Activated CD8-positive, alpha-beta T cell treated with anti-CD3 and anti-CD28 coated beads for 36 hours (primary cell): ENCODE measurements around the gene TGM1. TPM values are rescaled to one million over a fixed set of nuclear protein-coding genes. Genes with fewer than 3 reads are reported as not detected.

Experiments
- ATAC-seq: fragments of 200-7000 bp; cut with Tn5 transposase; one replicate; pipeline ENCODE4 v1.10.0; 2021; ENCODE audit warnings: mild to moderate bottlenecking, moderate library complexity
- CTCF ChIA-PET: fragments of 350-600 bp; sonication (Branson Sonifier 250); formaldehyde crosslinking; loops from one replicate; lab custom pipeline; 2021; ENCODE audit warnings: antibody characterized with exemption; lab: Charles Lee
- POLR2A ChIA-PET: fragments of 350-600 bp; sonication (Branson Sonifier 250); formaldehyde crosslinking; loops from one replicate; lab custom pipeline; 2021; ENCODE audit warnings: antibody characterized with exemption; lab: Charles Lee
- DNase-seq: peaks from one replicate; pipeline ENCODE4 v3.0.0-alpha.2; 2020
- H3K27ac Mint-ChIP-seq: one replicate; pipeline ENCODE4 v1.8.0; 2021; ENCODE audit warnings: mild to moderate bottlenecking, mixed read lengths
- H3K27me3 Mint-ChIP-seq: one replicate; pipeline ENCODE4 v1.8.0; 2021; ENCODE audit warnings: mixed read lengths
- H3K36me3 Mint-ChIP-seq: one replicate; pipeline ENCODE4 v1.8.0; 2021; ENCODE audit warnings: low read depth, mixed read lengths
- H3K4me1 Mint-ChIP-seq: one replicate; pipeline ENCODE4 v1.8.0; 2021; ENCODE audit warnings: low read depth, mixed read lengths
- H3K4me3 Mint-ChIP-seq: one replicate; pipeline ENCODE4 v1.8.0; 2021; ENCODE audit warnings: mild to moderate bottlenecking, moderate library complexity, mixed read lengths
- H3K9me3 Mint-ChIP-seq: one replicate; pipeline ENCODE4 v1.8.0; 2021; ENCODE audit warnings: mixed read lengths
- intact Hi-C: fragments of 100-400 bp; cut with micrococcal nuclease; formaldehyde crosslinking; loops from one replicate; pipeline ENCODE4 v1.10.0; 2022
- total RNA-seq, 2 experiments: library from RNA; stranded (reverse); gene quantifications; one replicate each; pipeline ENCODE4 v1.2.3, GENCODE V29; 2021
- TF ChIP-seq, protein P1 (sequence below): fragments of 200-600 bp; IDR thresholded peaks from one replicate; pipeline ENCODE4 v1.8.0; 2022; ENCODE audit warnings: antibody characterized with exemption, mild to moderate bottlenecking

TGM1 gene
- total RNA-seq, 2 experiments from 2014 or later, result 3.0 to 3.1 TPM

DNA sequence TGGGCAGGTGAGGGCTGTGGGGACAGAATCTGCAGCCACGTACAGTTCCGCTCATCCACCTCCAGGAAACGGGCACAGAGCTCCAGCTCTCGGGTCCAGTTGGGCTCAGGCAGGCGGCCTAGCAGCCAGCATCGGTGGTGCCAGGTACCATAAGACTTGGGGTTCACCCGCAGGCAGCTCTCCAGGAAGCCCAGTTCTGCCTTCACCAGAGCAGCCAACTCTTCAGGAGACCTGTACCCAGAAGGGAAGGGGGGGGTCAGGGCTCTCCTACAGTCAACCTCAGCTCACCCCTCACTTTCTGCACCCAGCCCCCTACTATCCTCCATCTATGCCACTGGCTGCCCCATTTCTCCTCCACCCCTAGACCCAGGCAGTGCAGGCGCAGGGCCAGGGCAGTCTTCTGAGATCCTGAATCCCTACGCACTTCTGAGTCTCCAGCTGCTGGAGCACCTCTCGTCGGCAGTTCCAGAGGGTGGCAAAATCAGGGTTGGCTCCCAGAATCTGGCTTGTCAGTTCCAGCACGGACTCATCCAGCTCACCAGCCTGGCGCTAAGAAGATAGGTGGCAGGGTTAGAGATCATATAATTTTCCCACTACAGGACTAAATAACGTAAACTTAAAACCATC is 7.0 kb upstream of the TGM1 start:
- no peak overlapping the region for H3K27ac Mint-ChIP-seq
- no peaks in the 10 kb centered on the region for H3K9me3 Mint-ChIP-seq
- POLR2A ChIA-PET, result interaction anchor here (0.7 to 4.7 kb wide), 17 partner anchors 8 to 123 kb away, joined by 3 to 21 read pairs (median 4); partner anchors contain the start of genes LTB4R, PSME2, RNF31 and TINF2
- no peak for DNase-seq
- peak overlapping the region; percentile 82 for H3K4me3 Mint-ChIP-seq
- no peaks in the 10 kb centered on the region for H3K27me3 Mint-ChIP-seq
- H3K36me3 Mint-ChIP-seq, result peaks cover 21% of the 10 kb centered on the region
- no peak for ATAC-seq
- intact Hi-C loops, result loop anchor here (2.0 kb wide), 1 partner anchor 23 kb away; no protein-coding TSS in a partner anchor
- H3K4me1 Mint-ChIP-seq, result peaks cover 37% of the 10 kb centered on the region
- CTCF ChIA-PET, result interaction anchor here (1.1 to 5.4 kb wide), 10 partner anchors 10 to 38 kb away, joined by 3 to 66 read pairs (median 10); partner anchors contain the start of genes CIDEB, DHRS1, NOP9 and TINF2
- TF ChIP-seq, protein P1, sequence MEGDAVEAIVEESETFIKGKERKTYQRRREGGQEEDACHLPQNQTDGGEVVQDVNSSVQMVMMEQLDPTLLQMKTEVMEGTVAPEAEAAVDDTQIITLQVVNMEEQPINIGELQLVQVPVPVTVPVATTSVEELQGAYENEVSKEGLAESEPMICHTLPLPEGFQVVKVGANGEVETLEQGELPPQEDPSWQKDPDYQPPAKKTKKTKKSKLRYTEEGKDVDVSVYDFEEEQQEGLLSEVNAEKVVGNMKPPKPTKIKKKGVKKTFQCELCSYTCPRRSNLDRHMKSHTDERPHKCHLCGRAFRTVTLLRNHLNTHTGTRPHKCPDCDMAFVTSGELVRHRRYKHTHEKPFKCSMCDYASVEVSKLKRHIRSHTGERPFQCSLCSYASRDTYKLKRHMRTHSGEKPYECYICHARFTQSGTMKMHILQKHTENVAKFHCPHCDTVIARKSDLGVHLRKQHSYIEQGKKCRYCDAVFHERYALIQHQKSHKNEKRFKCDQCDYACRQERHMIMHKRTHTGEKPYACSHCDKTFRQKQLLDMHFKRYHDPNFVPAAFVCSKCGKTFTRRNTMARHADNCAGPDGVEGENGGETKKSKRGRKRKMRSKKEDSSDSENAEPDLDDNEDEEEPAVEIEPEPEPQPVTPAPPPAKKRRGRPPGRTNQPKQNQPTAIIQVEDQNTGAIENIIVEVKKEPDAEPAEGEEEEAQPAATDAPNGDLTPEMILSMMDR, result no peak

DNA sequence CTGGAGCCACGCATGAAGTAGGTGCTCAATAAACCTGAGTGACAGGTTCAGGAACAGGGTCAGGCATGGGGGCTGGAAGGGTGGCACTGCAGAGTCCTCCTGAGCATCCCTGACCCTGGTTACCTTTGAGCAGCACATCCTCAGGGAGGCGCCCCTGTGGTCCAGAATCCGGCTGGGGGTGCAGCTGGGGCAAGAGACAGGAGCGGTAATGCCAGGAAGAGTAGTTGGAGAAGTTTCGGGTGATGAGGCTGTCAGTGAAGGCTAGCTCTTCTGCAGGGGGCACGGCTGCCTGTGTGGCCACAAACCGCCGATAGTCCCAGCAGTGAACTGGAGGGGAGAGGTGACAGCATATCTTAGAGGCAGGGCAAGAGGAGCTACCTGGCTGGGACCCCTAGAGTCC is 6.4 kb upstream of the TGM1 start:
- TF ChIP-seq, protein P1, result no peak
- H3K4me1 Mint-ChIP-seq, result peaks cover 36% of the 10 kb centered on the region
- DNase-seq (no peak), ATAC-seq (no peak)
- CTCF ChIA-PET, result interaction anchor here (1.7 to 5.4 kb wide), 6 partner anchors 11 to 38 kb away, joined by 7 to 66 read pairs (median 31); partner anchors contain the start of genes CIDEB, DHRS1, NOP9 and TINF2
- intact Hi-C loops, result no loop called here
- H3K36me3 Mint-ChIP-seq, result peaks cover 21% of the 10 kb centered on the region
- H3K27ac Mint-ChIP-seq, result no peak overlapping the region
- no peak overlapping the region for H3K4me3 Mint-ChIP-seq
- no peaks in the 10 kb centered on the region for H3K27me3 Mint-ChIP-seq
- POLR2A ChIA-PET, result interaction anchor here (0.7 to 4.7 kb wide), 7 partner anchors 8 to 42 kb away, joined by 3 to 21 read pairs (median 5); partner anchors contain the start of genes LTB4R and TINF2
- H3K9me3 Mint-ChIP-seq, result no peaks in the 10 kb centered on the region

DNA sequence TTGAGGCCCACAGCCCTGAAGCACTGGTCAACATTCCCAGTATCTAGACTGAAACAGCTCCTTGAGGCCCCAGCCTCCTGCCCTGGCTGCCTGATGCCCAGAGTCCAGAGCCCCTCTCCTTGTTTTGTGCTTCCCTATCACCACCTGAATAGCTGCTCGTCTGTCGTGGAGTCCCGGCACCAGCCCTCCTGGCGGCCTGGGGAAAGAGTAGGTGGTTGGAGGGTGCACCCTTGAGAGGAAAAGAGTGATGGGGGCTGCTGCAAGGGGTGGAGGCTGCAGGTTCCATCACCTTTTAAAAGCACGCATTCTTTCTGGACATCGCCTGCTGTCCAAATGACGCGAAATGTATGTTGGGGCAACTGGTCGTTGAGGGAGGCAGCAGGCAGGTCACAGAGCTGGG is 5.2 kb upstream of the TGM1 start:
- CTCF ChIA-PET, result interaction anchor here (5.4 kb wide), 2 partner anchors 26 to 30 kb away, joined by 46 to 66 read pairs; partner anchors contain the start of genes DHRS1, NOP9 and TINF2

DNA sequence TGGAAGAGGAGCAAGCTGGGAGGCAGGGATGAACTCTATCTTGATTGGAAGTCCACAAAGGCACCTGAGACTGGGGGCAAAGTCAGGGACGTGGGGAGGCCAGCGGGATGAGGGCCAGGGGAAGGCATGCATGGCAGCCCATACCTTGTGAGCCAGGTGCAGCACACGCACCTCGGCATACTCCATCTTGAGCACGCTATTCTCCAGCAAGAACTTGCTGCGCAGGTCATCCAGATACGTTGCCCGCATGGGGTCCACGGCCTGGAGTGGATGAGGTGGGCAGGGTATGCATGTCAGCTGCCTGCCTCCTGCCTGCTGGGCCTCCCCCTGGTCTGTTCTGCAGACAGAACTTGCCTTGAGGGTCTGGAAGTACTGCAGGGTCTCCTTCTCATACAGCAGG is 4.5 kb upstream of the TGM1 start:
- Mint-ChIP-seq H3K4me1 (peaks cover 17% of the 10 kb centered on the region), H3K36me3 (peaks cover 17% of the 10 kb centered on the region), H3K4me3 (no peak overlapping the region), H3K9me3 (no peaks in the 10 kb centered on the region), H3K27me3 (no peaks in the 10 kb centered on the region), H3K27ac (no peak overlapping the region)
- POLR2A ChIA-PET, result interaction anchor here (1.1 to 1.4 kb wide), 3 partner anchors 16 to 54 kb away, joined by 3 read pairs; partner anchors contain the start of gene CHMP4A
- CTCF ChIA-PET, result interaction anchor here (2.7 to 5.4 kb wide), 3 partner anchors 25 to 41 kb away, joined by 8 to 66 read pairs (median 46); partner anchors contain the start of genes CIDEB, DHRS1, NOP9 and TINF2
- DNase-seq (no peak), ATAC-seq (no peak)
- TF ChIP-seq, protein P1, result no peak
- intact Hi-C loops, result no loop called here

More for the DNA sequence above, 5.2 kb upstream of the TGM1 start:
- intact Hi-C loops, result no loop called here
- H3K9me3 Mint-ChIP-seq, result no peaks in the 10 kb centered on the region
- H3K4me1 Mint-ChIP-seq, result peaks cover 24% of the 10 kb centered on the region
- POLR2A ChIA-PET, result interaction anchor here (1.3 to 4.7 kb wide), 3 partner anchors 12 to 55 kb away, joined by 3 to 21 read pairs (median 3); partner anchors contain the start of gene CHMP4A
- no peaks in the 10 kb centered on the region for H3K27me3 Mint-ChIP-seq
- no peak overlapping the region for H3K27ac Mint-ChIP-seq
- ATAC-seq (no peak), DNase-seq (no peak)
- no peak overlapping the region for H3K4me3 Mint-ChIP-seq
- TF ChIP-seq, protein P1, result no peak
- peaks cover 21% of the 10 kb centered on the region for H3K36me3 Mint-ChIP-seq
